ENCODE results near the gene PLCB1.
"Not testable (repeated sequence)": the region's sequence is repeated elsewhere in the genome, so short reads cannot be mapped to it uniquely, and the experiment has no call there.

The PLCB1 gene

DNA sequence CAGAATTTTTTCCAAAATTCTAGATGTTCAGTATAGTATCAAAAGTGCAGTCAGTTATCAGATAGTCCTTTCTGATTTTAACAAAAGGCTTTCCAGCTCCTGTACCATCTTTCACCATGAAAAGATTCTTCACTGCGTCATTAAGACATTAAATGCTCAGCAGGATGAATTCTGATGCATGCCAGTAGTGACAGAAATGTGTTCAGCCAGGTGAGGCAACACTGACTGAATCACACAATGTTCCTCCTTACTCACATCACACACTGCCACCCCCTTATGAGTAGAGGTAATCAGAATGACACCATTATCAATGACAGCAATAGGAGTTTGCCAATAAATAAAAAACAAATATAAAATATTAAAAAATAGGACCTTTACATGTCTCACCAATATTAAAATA lies 510.2 kb downstream of the PLCB1 start:
- no peak for DNase-seq
- Histone ChIP-seq H3K9me3 (ENCODE audit: severe bottlenecking) (no peaks in the 10 kb centered on the region), H3K4me3 (ENCODE audit: low read depth, low read length) (no peak overlapping the region), H3K27me3 (ENCODE audit: insufficient read depth, low read depth, severe bottlenecking) (no peaks in the 10 kb centered on the region), H3K36me3 (no peaks in the 10 kb centered on the region), H3K27ac (no peak overlapping the region)
- TF ChIP-seq, protein P1, sequence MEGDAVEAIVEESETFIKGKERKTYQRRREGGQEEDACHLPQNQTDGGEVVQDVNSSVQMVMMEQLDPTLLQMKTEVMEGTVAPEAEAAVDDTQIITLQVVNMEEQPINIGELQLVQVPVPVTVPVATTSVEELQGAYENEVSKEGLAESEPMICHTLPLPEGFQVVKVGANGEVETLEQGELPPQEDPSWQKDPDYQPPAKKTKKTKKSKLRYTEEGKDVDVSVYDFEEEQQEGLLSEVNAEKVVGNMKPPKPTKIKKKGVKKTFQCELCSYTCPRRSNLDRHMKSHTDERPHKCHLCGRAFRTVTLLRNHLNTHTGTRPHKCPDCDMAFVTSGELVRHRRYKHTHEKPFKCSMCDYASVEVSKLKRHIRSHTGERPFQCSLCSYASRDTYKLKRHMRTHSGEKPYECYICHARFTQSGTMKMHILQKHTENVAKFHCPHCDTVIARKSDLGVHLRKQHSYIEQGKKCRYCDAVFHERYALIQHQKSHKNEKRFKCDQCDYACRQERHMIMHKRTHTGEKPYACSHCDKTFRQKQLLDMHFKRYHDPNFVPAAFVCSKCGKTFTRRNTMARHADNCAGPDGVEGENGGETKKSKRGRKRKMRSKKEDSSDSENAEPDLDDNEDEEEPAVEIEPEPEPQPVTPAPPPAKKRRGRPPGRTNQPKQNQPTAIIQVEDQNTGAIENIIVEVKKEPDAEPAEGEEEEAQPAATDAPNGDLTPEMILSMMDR (IDR thresholded peaks at IDR 0.05; ENCODE audit: low read depth, low read length), result no peak

DNA sequence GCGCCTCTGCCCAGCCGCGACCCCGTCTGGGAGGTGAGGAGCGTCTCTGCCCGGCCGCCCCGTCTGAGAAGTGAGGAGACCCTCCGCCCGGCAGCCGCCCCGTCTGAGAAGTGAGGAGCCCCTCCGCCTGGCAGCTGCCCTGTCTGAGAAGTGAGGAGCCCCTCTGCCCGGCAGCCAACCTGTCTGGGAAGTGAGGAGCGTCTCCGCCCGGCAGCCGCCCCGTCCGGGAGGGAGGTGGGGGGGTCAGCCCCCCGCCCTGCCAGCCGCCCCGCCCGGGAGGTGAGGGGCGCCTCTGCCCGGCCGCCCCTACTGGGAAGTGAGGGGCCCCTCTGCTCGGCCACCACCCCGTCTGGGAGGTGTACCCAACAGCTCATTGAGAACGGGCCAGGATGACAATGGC lies 512.4 kb downstream of the PLCB1 start:
- not testable (repeated sequence) for H3K36me3 ChIP-seq; H3K27me3 ChIP-seq (ENCODE audit: insufficient read depth, low read depth, severe bottlenecking); H3K4me3 ChIP-seq (ENCODE audit: low read depth, low read length); H3K9me3 ChIP-seq (ENCODE audit: severe bottlenecking); DNase-seq; H3K27ac ChIP-seq

DNA sequence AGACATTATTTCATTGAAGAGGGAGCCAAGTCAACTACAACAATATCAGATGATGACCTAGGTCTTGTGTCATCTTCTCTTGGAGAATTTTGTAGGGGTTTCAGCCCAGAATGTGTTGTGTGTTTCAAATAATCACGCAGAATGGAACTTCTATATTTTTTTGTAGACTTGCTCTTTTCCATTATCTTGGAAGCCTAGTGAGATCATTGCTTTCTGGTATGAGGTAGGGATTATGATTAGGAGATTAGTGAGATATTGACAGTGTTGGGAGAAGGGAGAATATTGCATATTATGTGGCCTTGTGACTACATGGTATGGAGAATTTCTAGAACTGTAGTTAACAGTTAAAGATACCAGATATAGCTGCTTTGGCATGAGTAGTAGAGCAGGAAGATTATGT lies 513.3 kb downstream of the PLCB1 start:
- TF ChIP-seq, protein P1 (IDR thresholded peaks at IDR 0.05; ENCODE audit: low read depth, low read length), result no peak
- DNase-seq, result no peak

DNA sequence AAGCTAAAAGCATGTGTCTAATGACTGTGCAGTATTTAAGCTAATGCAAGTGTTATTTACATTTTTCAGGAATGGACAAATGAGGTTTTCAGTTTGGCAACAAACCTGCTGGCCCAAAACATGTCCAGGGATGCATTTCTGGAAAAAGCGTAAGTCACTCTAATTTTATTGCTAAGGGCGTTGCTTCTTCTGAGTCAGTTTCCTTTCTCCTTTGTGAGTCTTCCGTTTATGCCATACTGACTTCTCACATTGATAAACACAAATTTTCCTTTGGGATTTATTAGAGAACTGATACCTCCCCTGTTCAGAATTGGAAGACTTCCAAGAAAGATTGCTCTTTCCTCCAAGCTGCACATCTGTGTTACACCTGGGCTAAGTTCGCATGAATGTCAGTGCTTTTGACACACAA lies 514.0 kb downstream of the PLCB1 start:
- TF ChIP-seq, protein P1 (IDR thresholded peaks at IDR 0.05; ENCODE audit: low read depth, low read length), result no peak
- H3K27ac ChIP-seq, result no peak overlapping the region
- no peak for DNase-seq

More for the DNA sequence above, 513.3 kb downstream of the PLCB1 start:
- Histone ChIP-seq H3K36me3 (no peaks in the 10 kb centered on the region), H3K27ac (no peak overlapping the region), H3K4me3 (ENCODE audit: low read depth, low read length) (no peak overlapping the region), H3K27me3 (ENCODE audit: insufficient read depth, low read depth, severe bottlenecking) (no peaks in the 10 kb centered on the region), H3K9me3 (ENCODE audit: severe bottlenecking) (no peaks in the 10 kb centered on the region)

DNA sequence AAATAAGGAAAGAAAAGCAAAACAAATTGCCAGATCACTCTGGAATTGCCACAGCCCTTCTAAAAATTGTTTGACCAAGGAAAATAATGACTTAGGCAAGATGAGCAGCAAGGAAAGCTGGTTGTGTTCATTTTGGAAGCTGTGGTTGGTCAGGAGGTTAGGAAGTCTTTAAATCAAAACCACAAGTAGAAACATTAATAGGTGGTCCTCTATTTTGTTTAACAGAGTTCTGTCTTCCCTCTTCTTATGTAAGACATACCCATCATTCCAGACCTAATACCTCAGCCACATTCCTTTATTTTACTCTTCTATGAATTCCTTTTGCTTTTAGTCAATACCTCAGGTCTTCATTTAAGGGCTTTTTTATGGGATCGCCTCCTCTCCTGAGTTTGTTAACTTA lies 514.6 kb downstream of the PLCB1 start:
- no peak for DNase-seq
- Histone ChIP-seq H3K36me3 (no peaks in the 10 kb centered on the region), H3K27me3 (ENCODE audit: insufficient read depth, low read depth, severe bottlenecking) (no peaks in the 10 kb centered on the region), H3K27ac (no peak overlapping the region), H3K4me3 (ENCODE audit: low read depth, low read length) (no peak overlapping the region), H3K9me3 (ENCODE audit: severe bottlenecking) (no peaks in the 10 kb centered on the region)
- TF ChIP-seq, protein P1 (IDR thresholded peaks at IDR 0.05; ENCODE audit: low read depth, low read length), result no peak

More for the DNA sequence above, 514.0 kb downstream of the PLCB1 start:
- Histone ChIP-seq H3K36me3 (no peaks in the 10 kb centered on the region), H3K27me3 (ENCODE audit: insufficient read depth, low read depth, severe bottlenecking) (no peaks in the 10 kb centered on the region), H3K4me3 (ENCODE audit: low read depth, low read length) (no peak overlapping the region), H3K9me3 (ENCODE audit: severe bottlenecking) (no peaks in the 10 kb centered on the region)

DNA sequence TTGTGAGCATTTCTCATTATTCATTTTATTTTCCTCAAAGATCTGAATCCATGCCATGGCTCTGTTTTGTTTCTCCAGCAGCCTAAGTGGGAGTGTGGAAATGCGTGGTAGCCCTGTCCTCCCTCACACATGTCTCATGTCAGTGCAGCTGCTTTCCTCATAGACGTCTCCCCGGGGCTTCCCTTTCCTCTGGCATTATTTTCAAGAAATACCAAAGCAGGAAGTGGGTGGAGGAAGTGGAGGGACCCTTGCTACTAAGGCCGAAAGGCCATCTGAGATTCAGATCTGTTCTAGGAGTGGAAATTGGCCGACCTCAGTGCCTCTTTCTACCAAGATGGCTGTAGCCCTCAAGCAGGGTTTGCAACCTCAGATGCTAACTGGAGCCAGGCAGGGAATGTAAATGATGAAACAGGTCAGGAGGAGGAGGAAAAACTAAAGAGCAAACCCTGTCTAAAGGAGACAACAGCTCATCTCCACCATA lies 515.9 kb downstream of the PLCB1 start:
- TF ChIP-seq, protein P1 (IDR thresholded peaks at IDR 0.05; ENCODE audit: low read depth, low read length), result no peak
- H3K27me3 ChIP-seq (ENCODE audit: insufficient read depth, low read depth, severe bottlenecking), result no peaks in the 10 kb centered on the region
- no peak overlapping the region for H3K4me3 ChIP-seq (ENCODE audit: low read depth, low read length)
- no peak for DNase-seq
- no peaks in the 10 kb centered on the region for H3K36me3 ChIP-seq
- no peak overlapping the region for H3K27ac ChIP-seq
- no peaks in the 10 kb centered on the region for H3K9me3 ChIP-seq (ENCODE audit: severe bottlenecking)
